Esophagus (tissue), 2 donors: ENCODE measurements around the gene PACSIN2. TPM values are rescaled to one million over a fixed set of nuclear protein-coding genes. Genes with fewer than 3 reads are reported as not detected.
A peak's percentile ranks its signal among the peaks of the same experiment; 100 is the strongest.
"Not testable (repeated sequence)": the region's sequence is repeated elsewhere in the genome, so short reads cannot be mapped to it uniquely, and the experiment has no call there.

Source experiments
- H3K27ac ChIP-seq, 2 donors: one replicate each; pipeline ENCODE4 v1.5.1; 2013; ENCODE audit warnings: low read depth in 2 of 2, mild to moderate bottlenecking in 2 of 2, inconsistent platforms in 1 of 2, low read length in 1 of 2, moderate library complexity in 1 of 2
- H3K27me3 ChIP-seq, 2 donors: one replicate each; pipeline ENCODE4 v1.6.1; 2013; ENCODE audit warnings: low read length in 2 of 2, control low read depth in 1 of 2, mild to moderate bottlenecking in 1 of 2; ENCODE audit not compliant: insufficient read depth in 2 of 2, control insufficient read depth in 1 of 2
- H3K36me3 ChIP-seq, 2 donors: one replicate each; pipeline ENCODE4 v1.6.1; 2013; ENCODE audit warnings: low read length in 1 of 2; ENCODE audit not compliant: control insufficient read depth in 2 of 2, insufficient read depth in 2 of 2
- H3K4me1 ChIP-seq, 2 donors: one replicate each; pipeline ENCODE4 v1.6.1; 2013; ENCODE audit warnings: low read length in 1 of 2; ENCODE audit not compliant: control insufficient read depth in 2 of 2, insufficient read depth in 2 of 2
- H3K4me3 ChIP-seq, 2 donors: one replicate each; pipeline ENCODE4 v1.5.1; 2013; ENCODE audit warnings: low read length in 2 of 2, mild to moderate bottlenecking in 2 of 2, low read depth in 1 of 2, moderate library complexity in 1 of 2
- H3K9me3 ChIP-seq, 2 donors: one replicate each; pipeline ENCODE4 v1.6.1; 2013; ENCODE audit warnings: mild to moderate bottlenecking in 2 of 2, low read depth in 1 of 2, low read length in 1 of 2, moderate library complexity in 1 of 2; ENCODE audit not compliant: control insufficient read depth in 2 of 2, insufficient read depth in 1 of 2
- WGBS, 2 donors: extraction: QIAGEN DNeasy Blood & Tissue Kit; methylation state at CpG; one replicate each; pipeline ENCODE4 v1.1.7; 2013; 5-methylcytosine and 5-hydroxymethylcytosine counted together
- polyA plus RNA-seq, 2 donors: library from polyadenylated mRNA; stranded (reverse); fragments of 200-250 nt; gene quantifications; one replicate each; pipeline ENCODE4 v1.2.3, GENCODE V29; 2013
- donor health status: healthy with polysubstance abuse.
- donor health status: Bipolar disorder and iron deficiency.

Gene PACSIN2
- polyA plus RNA-seq, 2 donors, result 17.1 to 20.3 TPM

- WGBS, 2 donors, result 49 to 67% methylated on average over 4 of the region's 4 CpGs
- peaks cover 4 to 10% of the 10 kb centered on the region in 2 donors for H3K4me1 ChIP-seq
- no peaks in the 10 kb centered on the region for H3K36me3 ChIP-seq
- no peaks in the 10 kb centered on the region for H3K9me3 ChIP-seq
- no peaks in the 10 kb centered on the region for H3K27me3 ChIP-seq
- H3K27ac ChIP-seq, result peak overlapping the region; percentile 30 to 42
- no peak overlapping the region for H3K4me3 ChIP-seq
Measured at GRCh38 chr22:42918500-42918899, 96.4 kb downstream of the PACSIN2 start.

GRCh38 chr22:42917358-42917757, 97.6 kb downstream of the PACSIN2 start:
- 95 to 100% methylated on average over 6 of the region's 6 CpGs for WGBS, 2 donors
- H3K4me1 ChIP-seq, H3K4me3 ChIP-seq, H3K36me3 ChIP-seq, H3K9me3 ChIP-seq, H3K27me3 ChIP-seq, H3K27ac ChIP-seq: not testable (repeated sequence)

- H3K4me1 ChIP-seq, result peaks cover 6 to 10% of the 10 kb centered on the region in 2 donors
- no peak overlapping the region for H3K27ac ChIP-seq
Measured at GRCh38 chr22:42915980-42916765, 98.8 kb downstream of the PACSIN2 start.

GRCh38 chr22:42914511-42915076, 100.4 kb downstream of the PACSIN2 start:
- no peaks in the 10 kb centered on the region for H3K9me3 ChIP-seq
- H3K27ac ChIP-seq, result no peak overlapping the region
- no peaks in the 10 kb centered on the region for H3K27me3 ChIP-seq
- H3K36me3 ChIP-seq, result peaks cover 0 to 6% of the 10 kb centered on the region in 2 donors
- WGBS, 2 donors, result 85 to 93% methylated on average over 6 of the region's 6 CpGs
- H3K4me1 ChIP-seq, result peaks cover 6 to 8% of the 10 kb centered on the region in 2 donors
- H3K4me3 ChIP-seq, result no peak overlapping the region

More at GRCh38 chr22:42915980-42916765, 98.8 kb downstream of the PACSIN2 start:
- WGBS, 2 donors, result 76 to 90% methylated on average over 16 to 17 of the region's 17 CpGs
- Histone ChIP-seq H3K9me3 (no peaks in the 10 kb centered on the region), H3K4me3 (no peak overlapping the region), H3K27me3 (no peaks in the 10 kb centered on the region), H3K36me3 (no peaks in the 10 kb centered on the region)

GRCh38 chr22:42913874-42914510, 101.0 kb downstream of the PACSIN2 start:
- Histone ChIP-seq H3K4me1 (peaks cover 6 to 8% of the 10 kb centered on the region in 2 donors), H3K27ac (no peak overlapping the region), H3K36me3 (peaks cover 0 to 7% of the 10 kb centered on the region in 2 donors), H3K4me3 (no peak overlapping the region), H3K27me3 (no peaks in the 10 kb centered on the region), H3K9me3 (no peaks in the 10 kb centered on the region)
- WGBS, 2 donors, result 78 to 91% methylated on average over 8 of the region's 8 CpGs

- Histone ChIP-seq H3K36me3 (peaks cover 0 to 8% of the 10 kb centered on the region in 2 donors), H3K27me3 (no peaks in the 10 kb centered on the region), H3K9me3 (no peaks in the 10 kb centered on the region), H3K4me1 (peaks cover 10 to 17% of the 10 kb centered on the region in 2 donors), H3K27ac (no peak overlapping the region), H3K4me3 (no peak overlapping the region)
- whole genome bisulfite sequencing, 2 donors, result 63 to 82% methylated on average over 6 of the region's 6 CpGs
Measured at GRCh38 chr22:42912059-42912458, 102.9 kb downstream of the PACSIN2 start.

GRCh38 chr22:42910221-42910942, 104.6 kb downstream of the PACSIN2 start:
- no peaks in the 10 kb centered on the region for H3K9me3 ChIP-seq
- WGBS, 2 donors, result 80 to 87% methylated on average over 10 of the region's 10 CpGs
- H3K4me1 ChIP-seq, result peaks cover 8 to 24% of the 10 kb centered on the region in 2 donors
- H3K4me3 ChIP-seq, result no peak overlapping the region
- peaks cover 0 to 8% of the 10 kb centered on the region in 2 donors for H3K36me3 ChIP-seq
- no peaks in the 10 kb centered on the region for H3K27me3 ChIP-seq
- no peak overlapping the region for H3K27ac ChIP-seq

GRCh38 chr22:42909363-42910058, 105.4 kb downstream of the PACSIN2 start:
- WGBS, 2 donors, result 71 to 82% methylated on average over 14 of the region's 14 CpGs
- H3K9me3 ChIP-seq, result no peaks in the 10 kb centered on the region
- no peak overlapping the region for H3K4me3 ChIP-seq
- no peak overlapping the region for H3K27ac ChIP-seq
- H3K36me3 ChIP-seq, result peaks cover 0 to 8% of the 10 kb centered on the region in 2 donors
- peaks cover 12 to 22% of the 10 kb centered on the region in 2 donors for H3K4me1 ChIP-seq
- H3K27me3 ChIP-seq, result no peaks in the 10 kb centered on the region

- Histone ChIP-seq H3K9me3 (no peaks in the 10 kb centered on the region), H3K27me3 (no peaks in the 10 kb centered on the region), H3K4me3 (no peak overlapping the region), H3K27ac (peak overlapping the region; percentile 44 to 66), H3K4me1 (peaks cover 12 to 22% of the 10 kb centered on the region in 2 donors), H3K36me3 (peaks cover 0 to 8% of the 10 kb centered on the region in 2 donors)
- WGBS, 2 donors, result 49 to 50% methylated on average over 6 of the region's 6 CpGs
Measured at GRCh38 chr22:42908374-42908746, 106.6 kb downstream of the PACSIN2 start.
